Left ventricle myocardium inferior (tissue), 1 donor: Measurements from ENCODE around the gene DLG2. TPM values are rescaled to one million over a fixed set of nuclear protein-coding genes. Genes with fewer than 3 reads are reported as not detected.
"Not testable (repeated sequence)": the region's sequence is repeated elsewhere in the genome, so short reads cannot be mapped to it uniquely, and the experiment has no call there.

Experiments used
- DNase-seq: peaks from one replicate; pipeline ENCODE4 v3.0.0-alpha.2; 2020
- H3K27ac ChIP-seq: fragments of 200-600 bp; replicated peaks from 2 replicates; pipeline ENCODE4 v1.8.0; 2021
- H3K27me3 ChIP-seq: fragments of 200-600 bp; 2 replicates; pipeline ENCODE4 v1.8.0; 2021; ENCODE audit warnings: low read depth
- H3K36me3 ChIP-seq: fragments of 200-600 bp; 2 replicates; pipeline ENCODE4 v1.8.0; 2021
- H3K4me1 ChIP-seq: fragments of 200-600 bp; 2 replicates; pipeline ENCODE4 v1.8.0; 2021
- H3K4me3 ChIP-seq: fragments of 200-600 bp; 2 replicates; pipeline ENCODE4 v1.8.0; 2021; ENCODE audit warnings: mild to moderate bottlenecking, moderate library complexity
- H3K9me3 ChIP-seq: fragments of 200-600 bp; replicated peaks from 2 replicates; pipeline ENCODE4 v1.8.0; 2021
- intact Hi-C: fragments of 100-400 bp; cut with micrococcal nuclease; formaldehyde crosslinking; loops from one replicate; pipeline ENCODE4 v1.11.0; 2022
- total RNA-seq: library from RNA; stranded (reverse); fragmentation: NEBNext Ultra II Directional; extraction: Animal tissue kit (Norgen Biotek cat#: 25700); gene quantifications from one replicate; pipeline ENCODE4 v1.2.1, GENCODE V29; 2021
- TF ChIP-seq, protein P1 (sequence below): fragments of 200-600 bp; IDR thresholded peaks from 2 replicates; pipeline ENCODE4 v1.8.0; 2021; ENCODE audit warnings: antibody characterized with exemption, mild to moderate bottlenecking, borderline replicate concordance
- donor health status: DM: no; HTN: yes; CAD: no; lungs with severe emphysema.

The DLG2 gene
- total RNA-seq, 1 donor from 2014 or later = 6.5 TPM

DNA sequence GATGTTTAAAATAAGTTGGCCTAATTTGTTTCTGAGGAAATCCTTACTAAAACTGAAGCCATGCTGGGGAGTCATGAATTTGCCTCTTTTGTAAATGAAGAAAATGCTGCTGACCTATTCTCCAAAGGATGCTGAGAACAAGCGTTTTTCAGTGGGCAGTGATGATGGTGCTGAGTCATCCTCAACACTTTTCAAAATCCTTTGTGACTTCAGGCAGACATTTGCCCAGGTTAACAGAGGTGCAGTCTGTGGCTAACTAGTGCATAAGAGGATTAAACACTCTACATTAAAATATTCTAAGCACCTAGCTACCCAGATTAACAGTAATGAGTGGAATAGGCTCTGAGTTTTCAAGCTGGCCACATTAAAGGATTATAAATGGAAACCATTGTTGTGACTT is 509.0 kb downstream of the DLG2 start:
- no peaks in the 10 kb centered on the region for H3K27me3 ChIP-seq
- H3K36me3 ChIP-seq = no peaks in the 10 kb centered on the region
- no peaks in the 10 kb centered on the region for H3K4me1 ChIP-seq
- no peaks in the 10 kb centered on the region for H3K9me3 ChIP-seq
- TF ChIP-seq, protein P1, sequence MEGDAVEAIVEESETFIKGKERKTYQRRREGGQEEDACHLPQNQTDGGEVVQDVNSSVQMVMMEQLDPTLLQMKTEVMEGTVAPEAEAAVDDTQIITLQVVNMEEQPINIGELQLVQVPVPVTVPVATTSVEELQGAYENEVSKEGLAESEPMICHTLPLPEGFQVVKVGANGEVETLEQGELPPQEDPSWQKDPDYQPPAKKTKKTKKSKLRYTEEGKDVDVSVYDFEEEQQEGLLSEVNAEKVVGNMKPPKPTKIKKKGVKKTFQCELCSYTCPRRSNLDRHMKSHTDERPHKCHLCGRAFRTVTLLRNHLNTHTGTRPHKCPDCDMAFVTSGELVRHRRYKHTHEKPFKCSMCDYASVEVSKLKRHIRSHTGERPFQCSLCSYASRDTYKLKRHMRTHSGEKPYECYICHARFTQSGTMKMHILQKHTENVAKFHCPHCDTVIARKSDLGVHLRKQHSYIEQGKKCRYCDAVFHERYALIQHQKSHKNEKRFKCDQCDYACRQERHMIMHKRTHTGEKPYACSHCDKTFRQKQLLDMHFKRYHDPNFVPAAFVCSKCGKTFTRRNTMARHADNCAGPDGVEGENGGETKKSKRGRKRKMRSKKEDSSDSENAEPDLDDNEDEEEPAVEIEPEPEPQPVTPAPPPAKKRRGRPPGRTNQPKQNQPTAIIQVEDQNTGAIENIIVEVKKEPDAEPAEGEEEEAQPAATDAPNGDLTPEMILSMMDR = no peak
- no peak overlapping the region for H3K27ac ChIP-seq
- intact Hi-C loops = no loop called here
- H3K4me3 ChIP-seq = no peak overlapping the region
- no peak for DNase-seq

DNA sequence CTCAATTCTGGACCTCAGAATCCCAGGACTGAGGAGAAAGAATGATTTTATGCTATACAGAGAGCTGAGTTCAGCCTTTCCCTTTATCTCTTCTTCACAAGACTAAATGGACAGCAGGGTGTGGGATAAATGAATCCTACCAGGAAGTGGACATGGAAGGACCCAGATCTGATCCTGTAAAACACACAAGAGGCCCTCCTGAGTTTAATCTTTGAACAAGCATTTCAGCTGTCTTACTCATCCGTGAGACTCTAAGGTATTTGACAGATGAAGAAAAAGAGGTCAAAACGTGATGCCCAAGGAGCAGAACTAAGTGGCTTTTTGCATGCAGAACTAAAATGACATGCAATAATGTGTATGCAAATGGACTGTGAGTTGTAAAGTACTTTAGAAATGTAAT is 511.3 kb downstream of the DLG2 start:
- Histone ChIP-seq H3K36me3 (no peaks in the 10 kb centered on the region), H3K4me3 (no peak overlapping the region), H3K27ac (no peak overlapping the region), H3K9me3 (no peaks in the 10 kb centered on the region), H3K4me1 (no peaks in the 10 kb centered on the region), H3K27me3 (no peaks in the 10 kb centered on the region)
- intact Hi-C loops = no loop called here
- TF ChIP-seq, protein P1 = no peak
- DNase-seq = no peak

DNA sequence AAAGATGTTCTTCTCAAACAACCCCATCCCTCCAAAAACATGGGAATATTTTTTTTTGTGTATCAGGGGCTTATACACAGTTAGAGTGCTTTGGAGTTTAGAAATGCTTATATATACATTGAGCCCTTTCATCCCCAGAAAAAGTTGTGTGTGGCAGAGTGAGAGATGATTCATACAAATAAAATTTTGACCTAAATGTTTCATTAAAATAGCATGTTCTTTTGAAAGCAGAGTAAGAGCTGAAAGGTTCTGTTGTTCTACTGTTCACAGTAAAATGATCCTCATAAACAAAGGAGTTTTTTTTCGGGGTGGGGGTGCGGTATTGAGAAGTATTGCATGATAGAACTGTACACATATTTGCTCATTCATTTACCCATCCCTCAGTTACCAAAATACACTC is 512.4 kb downstream of the DLG2 start:
- H3K27me3 ChIP-seq = no peaks in the 10 kb centered on the region
- no peak overlapping the region for H3K27ac ChIP-seq
- TF ChIP-seq, protein P1 = no peak
- intact Hi-C loops = no loop called here
- no peaks in the 10 kb centered on the region for H3K9me3 ChIP-seq
- no peaks in the 10 kb centered on the region for H3K36me3 ChIP-seq
- no peak overlapping the region for H3K4me3 ChIP-seq
- DNase-seq = no peak
- H3K4me1 ChIP-seq = no peaks in the 10 kb centered on the region

DNA sequence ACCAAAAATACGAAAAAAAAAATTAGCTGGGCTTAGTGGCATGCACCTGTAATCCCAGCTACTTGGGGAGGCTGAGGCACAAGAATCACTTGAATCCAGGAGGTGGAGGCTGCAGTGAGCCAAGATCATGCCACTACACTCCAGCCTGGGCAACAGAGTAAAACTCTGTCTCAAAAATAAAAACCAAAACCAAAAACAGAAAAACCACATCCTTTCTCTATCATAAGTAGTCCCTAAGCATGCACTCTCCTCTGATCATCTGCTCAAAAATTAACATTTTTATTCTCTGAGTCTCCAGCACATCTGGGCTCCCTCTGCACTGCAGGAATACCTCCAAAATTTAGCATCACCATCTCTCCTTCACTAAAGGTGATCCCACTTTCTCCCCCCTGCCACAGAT is 516.9 kb downstream of the DLG2 start:
- H3K27ac ChIP-seq, H3K36me3 ChIP-seq, H3K4me1 ChIP-seq, H3K4me3 ChIP-seq, DNase-seq, intact Hi-C loops, H3K27me3 ChIP-seq, H3K9me3 ChIP-seq: not testable (repeated sequence)

DNA sequence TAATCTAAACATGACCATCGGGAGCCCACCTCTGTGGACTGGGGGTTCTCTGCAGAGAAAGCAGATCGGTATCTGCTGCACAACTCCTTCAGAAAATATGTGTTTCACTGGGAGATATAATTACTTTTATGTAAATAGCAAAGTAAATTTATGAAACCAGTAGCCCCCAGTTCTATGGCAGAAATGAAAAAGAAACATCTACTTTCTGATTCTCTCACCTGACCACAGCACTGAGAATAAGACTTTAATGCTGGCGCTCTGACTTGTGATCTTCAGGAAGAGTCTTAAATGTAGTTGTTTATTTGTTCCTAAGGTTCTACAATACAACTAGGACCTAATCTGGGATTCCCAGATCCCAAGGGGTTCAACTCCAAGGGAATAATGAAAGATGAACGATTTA is 518.0 kb downstream of the DLG2 start:
- intact Hi-C loops = no loop called here
- TF ChIP-seq, protein P1 = no peak
- H3K27me3 ChIP-seq = no peaks in the 10 kb centered on the region
- DNase-seq = no peak
- no peak overlapping the region for H3K4me3 ChIP-seq
- H3K27ac ChIP-seq = no peak overlapping the region
- H3K9me3 ChIP-seq = no peaks in the 10 kb centered on the region
- no peaks in the 10 kb centered on the region for H3K4me1 ChIP-seq
- H3K36me3 ChIP-seq = no peaks in the 10 kb centered on the region

DNA sequence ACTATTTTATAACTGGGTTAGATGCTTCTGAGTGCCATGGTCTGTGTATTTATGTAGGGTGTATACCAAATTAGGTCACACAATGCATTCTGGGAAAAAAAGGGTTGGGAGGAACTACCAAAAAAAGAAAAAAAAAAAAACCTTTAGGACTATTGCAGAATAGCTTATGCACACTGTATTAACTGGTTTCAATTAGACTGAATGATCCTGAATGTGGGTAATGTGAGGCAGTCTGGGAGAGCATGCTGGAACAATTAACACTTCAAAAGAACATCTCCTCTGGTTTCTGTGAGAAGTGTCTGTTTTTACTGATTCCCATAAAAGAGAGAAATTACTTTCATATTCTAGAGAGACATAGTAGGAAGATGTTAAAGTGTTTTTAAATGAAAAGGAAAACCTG is 521.3 kb downstream of the DLG2 start:
- TF ChIP-seq, protein P1 = no peak
- no peak overlapping the region for H3K4me3 ChIP-seq
- no peaks in the 10 kb centered on the region for H3K36me3 ChIP-seq
- intact Hi-C loops = no loop called here
- H3K27ac ChIP-seq = no peak overlapping the region
- no peaks in the 10 kb centered on the region for H3K4me1 ChIP-seq
- no peak for DNase-seq
- no peaks in the 10 kb centered on the region for H3K27me3 ChIP-seq
- H3K9me3 ChIP-seq = peaks cover 16% of the 10 kb centered on the region
